HG03108 (cell line): ENCODE results near the gene UBTD1.
"Not testable (repeated sequence)": the region's sequence is repeated elsewhere in the genome, so short reads cannot be mapped to it uniquely, and the experiment has no call there.

ENCODE experiments used
- ATAC-seq: cut with Tn5 transposase; IDR thresholded peaks from one replicate; pipeline ENCODE4 v1.9.1; 2021; ENCODE audit warnings: moderate library complexity; ENCODE audit not compliant: unreplicated experiment

UBTD1 gene

DNA sequence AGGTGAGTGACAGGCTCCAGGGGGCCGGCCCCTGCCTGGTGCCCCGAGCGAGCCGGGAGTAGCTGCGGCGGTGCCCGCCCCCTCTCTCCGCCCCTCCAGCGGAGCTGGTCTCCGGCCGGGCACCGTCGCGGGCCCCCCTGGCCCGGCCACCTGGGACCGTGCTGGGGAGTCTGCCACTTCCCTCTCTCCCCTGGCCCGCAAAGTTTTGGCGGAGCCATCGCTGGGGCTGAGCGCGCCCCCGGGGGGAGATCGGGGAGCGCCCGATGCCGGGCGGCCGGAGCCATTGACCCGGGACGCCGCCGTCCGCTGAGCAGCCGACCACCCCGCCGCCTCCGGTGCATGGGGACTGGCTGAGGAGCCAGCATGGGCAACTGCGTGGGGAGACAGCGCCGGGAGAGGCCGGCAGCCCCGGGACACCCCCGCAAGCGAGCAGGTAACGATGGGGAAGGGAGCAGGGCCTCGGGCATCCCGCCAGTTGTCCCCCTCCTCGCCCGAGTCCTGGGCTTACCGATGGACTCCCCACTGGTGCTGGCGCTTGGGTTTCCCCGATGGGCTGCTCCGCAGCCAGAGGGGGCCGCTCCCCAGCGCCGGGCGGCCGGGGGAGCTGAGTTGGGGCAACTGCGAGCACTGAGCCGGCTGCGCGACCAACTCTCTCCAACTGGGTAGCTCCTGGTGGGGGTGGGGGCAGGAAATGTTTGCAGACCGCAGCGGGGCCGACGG is at the start of gene UBTD1:
Gene UBTD1, plus strand, starts transcription at position 84 of the 720 bp plus-strand sequence. Its CDS starts 280 bp downstream, at position 364.
- peak; percentile 6 for ATAC-seq

GRCh38 chr10:97450828-97451227 is 47.9 kb upstream of the UBTD1 start:
- ATAC-seq = no peak

DNA sequence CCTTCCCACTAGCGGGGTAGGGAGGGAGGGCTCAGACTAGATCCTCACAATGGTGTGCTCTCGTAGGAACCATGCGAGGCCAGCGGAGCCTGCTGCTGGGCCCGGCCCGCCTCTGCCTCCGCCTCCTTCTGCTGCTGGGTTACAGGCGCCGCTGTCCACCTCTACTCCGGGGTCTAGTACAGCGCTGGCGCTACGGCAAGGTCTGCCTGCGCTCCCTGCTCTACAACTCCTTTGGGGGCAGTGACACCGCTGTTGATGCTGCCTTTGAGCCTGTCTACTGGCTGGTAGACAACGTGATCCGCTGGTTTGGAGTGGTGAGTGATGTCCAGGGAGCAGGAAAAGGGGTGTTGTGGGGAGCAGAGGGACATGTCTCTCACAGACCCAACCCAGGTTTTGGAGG is 47.1 kb upstream of the UBTD1 start:
- ATAC-seq = no peak

DNA sequence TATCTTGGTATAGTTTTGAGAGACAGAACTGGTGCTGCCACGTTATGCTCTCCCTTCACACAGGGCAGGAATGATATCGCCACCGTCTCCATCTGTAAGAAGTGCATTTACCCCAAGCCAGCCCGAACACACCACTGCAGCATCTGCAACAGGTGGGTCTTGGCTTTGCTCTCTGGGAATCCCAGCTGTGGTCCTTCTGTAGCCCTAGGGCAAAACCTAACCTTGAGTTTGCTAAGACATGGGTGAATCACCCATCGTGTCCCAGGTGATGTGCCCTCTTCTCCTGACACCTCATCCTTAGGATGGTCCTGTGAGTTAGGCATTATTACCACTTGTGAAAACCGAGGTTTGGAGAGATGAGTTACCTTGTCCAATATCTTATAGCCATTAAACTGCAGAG is 46.4 kb upstream of the UBTD1 start:
- no peak for ATAC-seq

- no peak for ATAC-seq
Observed at GRCh38 chr10:97454330-97455036, 44.2 kb upstream of the UBTD1 start.

GRCh38 chr10:97456034-97456685 is 42.6 kb upstream of the UBTD1 start:
- ATAC-seq = no peak

DNA sequence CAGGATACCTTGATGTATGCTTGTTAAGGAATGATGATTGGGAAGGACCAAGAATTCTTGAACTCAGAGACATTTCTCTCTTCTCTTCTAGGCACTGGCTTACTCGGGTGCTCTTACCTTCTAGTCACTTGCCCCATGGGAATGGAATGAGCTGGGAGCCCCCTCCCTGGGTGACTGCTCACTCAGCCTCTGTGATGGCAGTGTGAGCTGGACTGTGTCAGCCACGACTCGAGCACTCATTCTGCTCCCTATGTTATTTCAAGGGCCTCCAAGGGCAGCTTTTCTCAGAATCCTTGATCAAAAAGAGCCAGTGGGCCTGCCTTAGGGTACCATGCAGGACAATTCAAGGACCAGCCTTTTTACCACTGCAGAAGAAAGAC is 42.0 kb upstream of the UBTD1 start:
- no peak for ATAC-seq

- no peak for ATAC-seq
Observed at GRCh38 chr10:97459111-97459510, 39.6 kb upstream of the UBTD1 start.

DNA sequence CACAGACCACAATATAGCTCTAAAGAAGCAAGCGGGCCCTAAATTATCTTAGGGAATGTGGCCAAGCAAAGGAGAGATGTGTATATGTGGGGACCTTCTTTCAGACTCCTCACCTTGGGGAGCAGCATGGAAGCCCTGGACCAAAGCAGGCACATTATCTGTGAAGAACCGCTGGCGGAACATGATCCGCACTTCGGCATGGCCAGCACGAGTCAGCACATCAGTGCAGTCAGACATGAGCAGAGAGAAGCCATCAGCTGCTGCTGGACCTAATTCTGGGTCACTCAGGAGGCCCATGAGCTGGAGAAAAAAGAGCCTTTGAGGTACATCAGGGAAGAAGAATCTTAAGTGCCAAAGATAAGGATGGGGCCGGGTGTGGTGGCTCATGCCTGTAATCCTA is 38.8 kb upstream of the UBTD1 start:
- no peak for ATAC-seq

DNA sequence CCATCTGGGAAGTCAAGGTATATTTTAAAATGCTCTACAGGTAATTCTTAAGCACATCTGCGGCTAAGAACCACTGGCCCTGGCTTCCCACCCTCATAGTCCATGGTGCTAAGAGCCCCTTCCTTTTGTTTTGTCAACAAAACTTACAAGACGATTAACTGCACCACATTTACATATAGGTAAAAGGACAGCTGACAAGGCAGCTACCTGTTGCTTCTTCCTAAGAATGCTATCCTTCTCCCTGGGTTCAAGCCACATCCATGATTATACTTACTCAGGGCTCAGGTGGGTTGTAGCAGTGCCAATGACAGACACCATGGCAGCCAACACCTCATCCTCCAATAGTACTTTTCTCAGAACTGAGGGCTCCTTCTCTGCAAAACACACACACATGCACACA is 36.4 kb upstream of the UBTD1 start:
- no peak for ATAC-seq

DNA sequence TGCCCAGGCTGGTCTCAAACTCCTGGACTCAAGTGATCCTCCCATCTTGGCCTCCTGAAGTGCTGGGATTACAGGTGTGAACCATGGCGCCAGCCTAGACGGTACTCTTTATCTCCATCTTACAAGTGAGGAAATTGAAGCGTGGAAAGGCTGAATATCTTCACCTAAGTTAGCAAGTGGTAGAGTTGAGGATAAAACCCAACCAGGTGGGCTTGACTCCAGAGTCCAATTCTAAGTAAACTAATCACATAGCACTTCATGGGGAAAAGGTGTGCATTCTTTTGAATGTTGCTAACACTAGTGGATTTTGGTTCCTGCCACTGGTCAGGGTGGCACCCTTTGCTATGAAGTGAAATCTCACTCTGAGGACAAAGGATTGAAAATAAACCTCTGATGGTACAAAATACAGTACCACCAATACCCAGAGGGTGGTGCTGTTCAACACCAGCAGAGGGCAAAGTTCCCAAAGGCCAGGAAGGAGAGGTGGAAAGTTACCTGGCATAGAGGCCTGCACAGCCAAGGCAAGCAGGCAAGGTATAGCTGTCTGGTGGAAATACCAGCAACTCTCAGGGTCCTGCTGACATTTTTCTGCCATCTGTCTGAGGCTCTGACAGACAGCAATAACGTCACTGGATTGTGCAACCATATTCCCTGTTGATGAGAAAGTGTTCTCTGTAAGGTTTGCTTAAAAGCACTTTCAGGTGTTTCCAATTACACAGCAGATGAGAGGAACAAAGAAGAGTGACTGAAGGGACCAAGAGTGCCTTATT is 35.2 kb upstream of the UBTD1 start:
- no peak for ATAC-seq

GRCh38 chr10:97464226-97464625 is 34.5 kb upstream of the UBTD1 start:
- no peak for ATAC-seq

GRCh38 chr10:97465982-97466381 is 32.7 kb upstream of the UBTD1 start:
- ATAC-seq = no peak

DNA sequence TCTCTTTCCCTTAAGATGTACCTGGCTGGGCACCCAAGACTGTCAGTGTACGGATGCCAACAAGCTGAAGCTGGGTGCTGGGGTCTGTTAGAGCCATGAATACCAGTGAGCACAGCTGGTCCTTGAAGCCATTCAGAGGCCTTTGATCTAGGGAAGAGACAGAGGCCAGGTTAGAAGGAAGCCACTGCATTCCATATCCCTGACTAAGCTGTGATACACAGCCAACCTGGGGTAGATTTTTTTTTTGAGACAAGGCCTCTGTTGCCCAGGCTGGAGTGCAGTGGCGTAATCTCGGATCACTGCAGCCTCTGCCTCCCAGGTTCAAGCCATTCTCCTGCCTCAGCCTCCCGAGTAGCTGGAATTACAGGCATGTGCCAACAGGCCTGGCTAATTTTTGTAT is 32.0 kb upstream of the UBTD1 start:
- ATAC-seq = no peak

DNA sequence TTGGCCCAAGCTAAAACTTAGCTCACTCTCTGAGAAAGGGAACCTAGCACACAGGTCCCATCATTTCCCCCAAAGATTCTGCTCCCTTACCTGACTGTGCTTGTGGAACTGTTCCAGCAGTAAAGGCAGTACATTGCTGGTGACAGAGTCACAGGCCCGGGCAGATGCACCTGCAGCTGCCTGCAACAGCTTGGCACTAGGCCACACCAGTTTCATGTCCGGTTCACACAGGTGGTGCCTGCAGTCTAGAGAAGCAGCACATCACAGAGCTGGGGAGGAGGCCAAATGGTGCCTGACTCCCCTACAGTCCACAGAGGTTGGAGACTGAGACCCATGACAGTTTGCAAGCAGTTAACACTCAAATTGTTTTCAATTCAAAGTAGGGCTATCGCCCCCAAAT is 30.6 kb upstream of the UBTD1 start:
- ATAC-seq = no peak

DNA sequence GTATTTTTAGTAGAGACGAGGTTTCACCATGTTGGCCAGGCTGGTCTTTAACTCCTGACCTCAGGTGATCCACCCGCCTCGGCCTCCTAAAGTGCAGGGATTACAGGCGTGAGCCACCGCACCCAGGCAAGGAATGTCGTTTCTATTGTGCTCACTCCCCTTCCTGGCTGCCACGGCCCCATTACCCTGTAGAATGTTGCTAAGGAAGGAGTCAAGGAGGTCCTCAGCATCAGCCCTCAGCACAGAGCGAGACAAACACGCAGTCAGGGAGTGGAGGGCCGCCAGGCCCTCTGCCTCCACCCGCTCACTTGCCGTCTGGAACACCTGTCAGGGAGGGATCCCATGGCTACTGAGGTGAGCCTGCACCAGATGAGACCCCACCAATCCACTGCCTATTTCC is 29.9 kb upstream of the UBTD1 start:
- ATAC-seq = not testable (repeated sequence)

DNA sequence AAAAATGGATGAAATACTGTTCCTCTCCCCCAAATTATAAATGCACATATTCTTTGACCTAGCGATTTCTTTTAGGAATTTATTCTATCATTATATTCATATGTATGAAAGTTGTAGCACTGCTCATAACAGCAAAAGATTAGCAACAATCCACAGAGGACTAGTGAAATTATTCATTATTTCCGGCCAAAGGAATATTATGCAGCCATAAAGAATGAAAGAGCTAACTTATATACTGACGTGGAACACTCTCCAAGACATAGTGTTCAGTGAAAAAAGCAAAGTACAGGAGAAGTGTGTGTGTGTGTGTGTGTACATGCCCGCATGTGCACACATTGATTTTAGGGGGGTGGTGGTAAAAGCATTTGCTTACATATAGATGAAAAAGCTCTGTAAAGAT is 23.8 kb upstream of the UBTD1 start:
- no peak for ATAC-seq

- ATAC-seq = no peak
Observed at GRCh38 chr10:97475936-97476594, 22.7 kb upstream of the UBTD1 start.

- ATAC-seq = not testable (repeated sequence)
Observed at GRCh38 chr10:97479410-97479809, 19.3 kb upstream of the UBTD1 start.

DNA sequence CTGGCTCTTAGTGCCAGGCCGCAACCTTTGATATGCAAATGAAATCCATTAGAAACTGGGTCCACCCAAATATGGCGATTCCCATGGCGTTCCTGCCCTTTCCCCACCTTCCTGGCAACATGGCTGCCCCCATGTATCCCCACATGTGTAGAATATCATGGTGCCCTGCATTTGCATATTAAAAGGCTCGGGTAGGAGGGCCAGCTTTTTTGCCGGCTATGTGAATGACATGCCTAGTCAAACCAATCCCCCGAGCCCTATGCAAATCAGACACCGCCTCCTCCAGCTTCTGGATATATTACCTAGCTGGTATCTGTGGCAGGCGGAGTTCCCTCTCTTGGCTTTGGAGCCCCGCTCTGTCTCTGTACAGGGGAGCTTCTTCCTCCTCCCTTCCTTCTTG is 18.8 kb upstream of the UBTD1 start:
- no peak for ATAC-seq

DNA sequence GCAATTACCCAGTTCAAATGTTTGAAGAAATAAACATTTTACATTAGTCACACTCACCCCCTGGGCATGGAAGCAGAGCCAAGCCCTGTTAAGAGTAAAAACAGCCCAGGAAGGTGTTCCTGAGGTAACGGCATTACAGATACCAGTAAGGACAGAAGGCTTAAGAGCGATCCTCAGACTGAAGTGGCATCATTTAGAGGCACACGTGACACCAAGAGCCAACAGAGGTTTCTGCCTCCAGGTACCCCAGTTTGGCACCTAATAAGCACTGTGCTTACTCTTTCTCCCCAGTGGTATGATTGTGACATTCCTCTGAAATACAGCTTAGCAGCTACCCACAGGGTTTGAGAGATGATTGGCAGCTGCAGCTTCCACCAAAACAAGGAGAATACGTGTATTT is 17.7 kb upstream of the UBTD1 start:
- no peak for ATAC-seq
